GM12878 (cell line): ENCODE data around the gene C10orf105. TPM values are rescaled to one million over a fixed set of nuclear protein-coding genes. Genes with fewer than 3 reads are reported as not detected.

Experiments
- ATF7 ChIP-seq: fragments of 450-650 bp; IDR thresholded peaks from 2 replicates; pipeline ENCODE4 v1.6.1; 2016; ENCODE audit warnings: low read depth, mild to moderate bottlenecking
- CREM ChIP-seq: IDR thresholded peaks from 2 replicates; pipeline ENCODE4 v1.6.1; 2014; ENCODE audit warnings: antibody characterized with exemption, low read depth
- ESRRA ChIP-seq: IDR thresholded peaks from 2 replicates; pipeline ENCODE4 v1.6.1; 2012; ENCODE audit warnings: mild to moderate bottlenecking, low read length, improper control_type of control experiment
- FOXK2 ChIP-seq: fragments of 450-650 bp; IDR thresholded peaks from 2 replicates; pipeline ENCODE4 v1.6.1; 2017; ENCODE audit warnings: mild to moderate bottlenecking, moderate library complexity
- FOXM1 ChIP-seq: IDR thresholded peaks from 2 replicates; pipeline ENCODE4 v1.6.1; 2012; ENCODE audit warnings: low read depth, mild to moderate bottlenecking, inconsistent platforms, low read length, moderate library complexity
- GABPA ChIP-seq: IDR thresholded peaks from 2 replicates; pipeline ENCODE4 v1.6.1; 2014; ENCODE audit warnings: antibody characterized with exemption, low read depth, mild to moderate bottlenecking, inconsistent platforms
- HDAC6 ChIP-seq: fragments of 200-600 bp; sonication (generic); IDR thresholded peaks from one replicate; pipeline ENCODE4 v1.8.0; 2017; ENCODE audit warnings: antibody characterized with exemption; ENCODE audit not compliant: unreplicated experiment
- IRF4 ChIP-seq: IDR thresholded peaks from 2 replicates; pipeline ENCODE4 v1.6.1; 2011; ENCODE audit warnings: low read depth, low read length
- MYB ChIP-seq: fragments of 150-350 bp; IDR thresholded peaks from 2 replicates; pipeline ENCODE4 v1.6.1; 2014; ENCODE audit warnings: mild to moderate bottlenecking, low read depth, low read length, borderline replicate concordance
- NBN ChIP-seq: fragments of 450-650 bp; IDR thresholded peaks from 2 replicates; pipeline ENCODE4 v1.6.1; 2016
- NFYA ChIP-seq: IDR thresholded peaks from 2 replicates; pipeline ENCODE4 v1.6.1; 2011; ENCODE audit warnings: low read depth, mild to moderate bottlenecking, low read length, improper control_type of control experiment, borderline replicate concordance
- NR2C2 ChIP-seq: IDR thresholded peaks from 2 replicates; pipeline ENCODE4 v1.6.1; 2011; ENCODE audit warnings: borderline replicate concordance, low read depth; ENCODE audit not compliant: control insufficient read depth, insufficient read length
- NRF1 ChIP-seq: conservative IDR thresholded peaks from 2 replicates; pipeline ENCODE4 v1.6.1; 2011; ENCODE audit warnings: mild to moderate bottlenecking, low read depth, low read length, improper control_type of control experiment
- POU2F2 ChIP-seq: IDR thresholded peaks from 3 replicates; pipeline ENCODE4 v1.6.1; 2011; ENCODE audit warnings: low read depth, mild to moderate bottlenecking, low read length, borderline replicate concordance
- RAD21 ChIP-seq: IDR thresholded peaks from 2 replicates; pipeline ENCODE4 v1.6.1; 2011; ENCODE audit warnings: mild to moderate bottlenecking, low read depth, low read length, moderate library complexity; ENCODE audit not compliant: insufficient read depth
- SMAD1 ChIP-seq: fragments of 450-650 bp; IDR thresholded peaks from 2 replicates; pipeline ENCODE4 v1.6.1; 2018; ENCODE audit warnings: mild to moderate bottlenecking, low read depth; ENCODE audit not compliant: partially characterized antibody
- SREBF1 ChIP-seq: IDR thresholded peaks from 2 replicates; pipeline ENCODE4 v1.6.1; 2012; ENCODE audit warnings: mild to moderate bottlenecking, low read length
- SUPT20H ChIP-seq: IDR thresholded peaks from 2 replicates; pipeline ENCODE4 v1.6.1; 2011; ENCODE audit warnings: low read depth, mild to moderate bottlenecking, low read length, moderate library complexity, borderline replicate concordance; ENCODE audit not compliant: control insufficient read depth
- TCF3 ChIP-seq: IDR thresholded peaks from 2 replicates; pipeline ENCODE4 v1.6.1; 2012; ENCODE audit warnings: low read depth, mild to moderate bottlenecking, low read length, borderline replicate concordance; ENCODE audit not compliant: insufficient read depth
- YY1 ChIP-seq: IDR thresholded peaks from 2 replicates; pipeline ENCODE4 v1.6.1; 2011; ENCODE audit warnings: low read depth, mild to moderate bottlenecking, low read length
- ZBTB40 ChIP-seq: fragments of 450-650 bp; IDR thresholded peaks from 2 replicates; pipeline ENCODE4 v1.6.1; 2016; ENCODE audit warnings: mild to moderate bottlenecking, moderate library complexity, borderline replicate concordance
- ZNF24 ChIP-seq: fragments of 450-650 bp; IDR thresholded peaks from 2 replicates; pipeline ENCODE4 v1.6.1; 2017; ENCODE audit warnings: antibody characterized with exemption, mild to moderate bottlenecking
- ZNF384 ChIP-seq: IDR thresholded peaks from 2 replicates; pipeline ENCODE4 v1.6.1; 2012; ENCODE audit warnings: low read depth, mild to moderate bottlenecking, low read length, improper control_type of control experiment, borderline replicate concordance
- polyA plus RNA-seq, 11 experiments: library from polyadenylated mRNA; depleted of rRNA in 4 of 11; unstranded in 6 of 11; stranded (reverse) in 5 of 11; fragments of >200 nt; fragmentation: Nextera tagmentation in 4 of 11; fragmentation: Illumina TruSeq in 1 of 11; extraction: Ambion mirVana in 4 of 11; extraction: Trizol in 1 of 11; gene quantifications; 1 replicate in 1 of 11; 2 replicates in 10 of 11; pipeline versions ENCODE4 v1.2.1 to v1.2.3, GENCODE V29; 2011 to 2016; ENCODE audit warnings: inconsistent platforms in 2 of 11, missing spikeins in 2 of 11, low read depth in 1 of 11
- total RNA-seq, 4 experiments: library from RNA; depleted of rRNA in 3 of 4; stranded (reverse); fragments of >200 nt in 3 of 4; fragmentation: Illumina TruSeq in 1 of 4; extraction: Trizol in 1 of 4; gene quantifications; 2 replicates each; pipeline versions ENCODE4 v1.2.1 to v1.2.3, GENCODE V29; 2013 to 2021
- TF ChIP-seq, protein P1 (sequence below): IDR thresholded peaks from 2 replicates; pipeline ENCODE4 v1.6.1; 2011; ENCODE audit warnings: mild to moderate bottlenecking, low read depth, low read length, moderate library complexity; ENCODE audit not compliant: insufficient replicate concordance
- TF ChIP-seq, protein P2 (sequence below): IDR thresholded peaks from 2 replicates; pipeline ENCODE4 v1.6.1; 2011; ENCODE audit warnings: low read depth, mild to moderate bottlenecking, low read length, moderate library complexity, borderline replicate concordance; ENCODE audit errors: extremely low read depth

Gene C10orf105
- total and polyA plus RNA-seq, 10 of the 15 experiments (the other 5 are each of a cell fraction or from before 2014, with no cell fraction given) = 0.04 to 0.06 (median 0.05) TPM; not detected in 7

GRCh38 chr10:71694567-71694968, 25.0 kb downstream of the C10orf105 start (continued):
- TF ChIP-seq, protein P1, sequence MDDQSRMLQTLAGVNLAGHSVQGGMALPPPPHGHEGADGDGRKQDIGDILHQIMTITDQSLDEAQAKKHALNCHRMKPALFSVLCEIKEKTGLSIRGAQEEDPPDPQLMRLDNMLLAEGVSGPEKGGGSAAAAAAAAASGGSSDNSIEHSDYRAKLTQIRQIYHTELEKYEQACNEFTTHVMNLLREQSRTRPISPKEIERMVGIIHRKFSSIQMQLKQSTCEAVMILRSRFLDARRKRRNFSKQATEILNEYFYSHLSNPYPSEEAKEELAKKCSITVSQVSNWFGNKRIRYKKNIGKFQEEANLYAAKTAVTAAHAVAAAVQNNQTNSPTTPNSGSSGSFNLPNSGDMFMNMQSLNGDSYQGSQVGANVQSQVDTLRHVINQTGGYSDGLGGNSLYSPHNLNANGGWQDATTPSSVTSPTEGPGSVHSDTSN = peak; percentile 79
- no peak for TF ChIP-seq RAD21
- TF ChIP-seq ZBTB40 = no peak
- no peak for TF ChIP-seq NR2C2
- TF ChIP-seq CREM = peak; percentile 75; the same call in 1 of the 2 replicates
- TF ChIP-seq GABPA = no peak
- TF ChIP-seq IRF4 = peak; percentile 99
- no peak for TF ChIP-seq ZNF384
- peak; percentile 34 for TF ChIP-seq SMAD1
- TF ChIP-seq ATF7 = peak; percentile 74
- TF ChIP-seq, protein P2, sequence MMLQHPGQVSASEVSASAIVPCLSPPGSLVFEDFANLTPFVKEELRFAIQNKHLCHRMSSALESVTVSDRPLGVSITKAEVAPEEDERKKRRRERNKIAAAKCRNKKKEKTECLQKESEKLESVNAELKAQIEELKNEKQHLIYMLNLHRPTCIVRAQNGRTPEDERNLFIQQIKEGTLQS = no peak
- TF ChIP-seq MYB = peak; percentile 33; the same call in 1 of the 2 replicates
- TF ChIP-seq NBN = peak; percentile 87
- peak; percentile 97 for TF ChIP-seq TCF3
- TF ChIP-seq FOXM1 = peak; percentile 49; the same call in 1 of the 2 replicates
- TF ChIP-seq YY1 = 0 out of 2 replicates have a peak, but pooled peaks have one; percentile 22
- no peak for TF ChIP-seq HDAC6
- TF ChIP-seq ESRRA = no peak
- TF ChIP-seq POU2F2 = peak; percentile 35; the same call in 1 of the 3 replicates
- no peak for TF ChIP-seq FOXK2
- TF ChIP-seq NFYA = no peak
- TF ChIP-seq ZNF24 = peak; percentile 70; the same call in 1 of the 2 replicates
- no peak for TF ChIP-seq NRF1
- TF ChIP-seq SUPT20H = no peak
- no peak for TF ChIP-seq SREBF1
